Activated T-cell treated with anti-CD3 and anti-CD28 coated beads, Interleukin-2, amount 50 U/mL, for 1 hour (primary cell): ENCODE results near the gene AGAP3.

ENCODE experiments used
- DNase-seq: peaks from one replicate; pipeline ENCODE4 v3.0.0-alpha.2; 2020

The AGAP3 gene

GRCh38 chr7:151168787-151169162, 82.5 kb downstream of the AGAP3 start:
- DNase-seq: no peak

DNA sequence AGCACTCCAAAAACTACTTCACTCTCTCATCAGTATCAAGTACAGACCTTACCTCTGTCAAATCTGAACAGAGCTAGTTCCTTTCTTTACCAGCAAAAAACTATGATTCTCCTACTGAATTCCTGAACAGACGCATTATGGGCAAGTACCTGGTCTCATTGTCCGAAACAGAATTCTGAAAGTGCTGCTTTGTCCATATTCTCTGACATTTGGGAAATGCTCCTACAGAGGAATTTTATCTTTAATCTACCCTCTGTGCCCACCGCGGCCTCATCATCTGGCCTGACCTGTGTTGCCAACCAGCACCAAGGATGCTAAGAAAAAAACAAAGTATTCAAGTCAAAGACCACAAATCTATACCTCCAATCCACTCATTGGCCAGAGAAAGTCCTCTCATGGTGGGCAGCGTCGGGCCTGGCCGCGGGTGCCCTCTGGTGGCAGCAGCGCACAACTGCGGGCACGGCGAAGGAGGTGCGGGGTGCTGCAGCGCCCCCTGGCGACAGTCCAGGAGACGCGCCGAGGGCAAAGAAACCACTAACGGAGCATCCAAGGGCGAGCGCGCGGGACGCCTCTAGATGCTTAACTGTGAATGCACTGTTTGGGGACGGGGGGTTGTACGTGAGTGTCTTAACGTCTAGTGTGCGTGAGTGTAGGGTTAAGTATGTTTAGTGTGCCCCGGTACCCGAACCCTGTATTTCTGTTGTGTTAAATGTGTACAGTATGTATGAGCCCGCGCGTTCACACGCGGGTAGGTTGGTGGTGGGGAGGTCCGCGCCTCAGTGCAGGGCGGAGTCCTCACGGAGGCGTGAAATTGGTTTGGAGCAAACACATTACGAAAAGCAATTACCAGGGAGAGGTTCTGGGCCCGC, 86.2 kb downstream of the AGAP3 start:
- DNase-seq: peak; percentile 85

DNA sequence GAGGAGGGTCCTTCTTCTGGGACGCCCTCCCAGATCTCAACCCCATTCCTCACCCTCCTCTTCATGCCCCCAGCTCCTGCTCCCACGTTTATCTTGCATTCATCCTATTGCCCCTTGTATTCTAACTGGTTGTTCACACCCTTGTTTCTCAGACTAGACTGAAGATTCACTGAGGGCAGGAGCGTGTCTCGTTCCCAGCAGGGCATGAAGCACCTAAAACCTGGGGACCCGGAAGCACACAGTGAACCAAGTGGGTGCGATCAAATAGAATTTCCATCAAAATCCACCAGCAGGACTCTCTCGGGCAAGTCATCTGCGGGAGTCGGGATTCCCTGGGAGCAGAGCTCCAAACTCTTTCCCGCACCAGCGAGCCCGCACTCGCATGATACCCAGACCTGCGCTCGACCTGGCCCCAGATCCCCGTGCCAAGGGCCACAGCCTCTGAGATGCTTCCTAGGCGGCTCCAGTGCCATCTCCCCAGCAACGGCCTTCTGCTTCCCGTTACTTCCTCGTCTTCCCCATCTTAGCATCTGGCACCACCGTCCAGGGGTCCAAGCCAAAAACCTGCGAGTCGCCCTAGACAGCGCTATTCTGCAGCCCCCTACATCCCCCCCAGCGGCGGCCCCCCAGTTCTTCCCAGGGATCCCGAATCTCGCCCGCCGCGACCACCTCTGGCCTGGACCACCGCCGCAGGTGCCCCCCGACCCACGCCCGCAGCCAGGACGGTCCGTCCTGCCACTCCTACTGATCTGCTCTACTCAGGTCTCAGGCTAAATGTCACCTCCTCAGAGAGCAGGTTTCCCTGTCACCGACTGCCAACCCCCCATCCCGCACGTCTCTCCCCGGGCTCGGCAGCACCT, 87.3 kb downstream of the AGAP3 start:
- no peak for DNase-seq

DNA sequence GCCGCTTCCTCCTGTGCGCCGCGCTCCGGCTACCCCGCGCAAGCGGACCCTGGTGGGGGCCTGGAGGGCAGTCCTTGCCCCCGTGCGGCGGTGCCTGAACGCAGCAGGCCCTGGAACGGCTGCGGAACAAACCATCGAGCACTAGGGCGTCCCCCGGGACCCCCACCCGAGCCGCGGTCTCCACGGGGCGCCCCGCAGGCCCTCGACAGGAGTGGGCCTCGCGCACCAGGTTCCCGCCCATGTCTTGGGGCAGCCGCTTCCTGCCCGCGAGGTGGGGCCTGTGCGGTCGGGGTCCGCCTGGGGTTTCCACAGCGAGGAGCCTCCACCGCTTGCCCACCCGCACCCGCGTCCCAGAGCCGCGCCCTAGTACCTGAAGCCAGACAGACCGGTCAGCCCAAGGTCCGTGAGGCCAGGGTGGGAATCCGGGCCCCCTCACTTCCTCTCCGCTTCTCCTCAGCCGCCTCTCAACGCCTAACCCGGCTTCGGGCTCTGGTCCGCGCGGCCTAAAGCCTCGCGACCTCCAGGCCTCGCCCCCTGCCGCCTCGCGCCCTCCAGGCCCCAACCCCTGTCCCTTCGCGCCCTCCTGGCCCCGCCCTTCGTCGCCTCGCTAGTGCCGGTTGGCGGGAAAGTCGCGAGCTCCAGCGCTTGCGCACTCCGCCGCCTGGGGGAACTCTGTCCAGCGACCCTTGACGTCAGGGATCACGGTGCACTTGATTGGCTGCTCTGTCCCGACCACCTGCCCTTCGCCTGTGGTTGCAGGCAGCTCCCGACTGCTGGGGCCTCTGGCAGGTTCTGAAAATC, 88.2 kb downstream of the AGAP3 start:
- DNase-seq: peak; percentile 46

DNA sequence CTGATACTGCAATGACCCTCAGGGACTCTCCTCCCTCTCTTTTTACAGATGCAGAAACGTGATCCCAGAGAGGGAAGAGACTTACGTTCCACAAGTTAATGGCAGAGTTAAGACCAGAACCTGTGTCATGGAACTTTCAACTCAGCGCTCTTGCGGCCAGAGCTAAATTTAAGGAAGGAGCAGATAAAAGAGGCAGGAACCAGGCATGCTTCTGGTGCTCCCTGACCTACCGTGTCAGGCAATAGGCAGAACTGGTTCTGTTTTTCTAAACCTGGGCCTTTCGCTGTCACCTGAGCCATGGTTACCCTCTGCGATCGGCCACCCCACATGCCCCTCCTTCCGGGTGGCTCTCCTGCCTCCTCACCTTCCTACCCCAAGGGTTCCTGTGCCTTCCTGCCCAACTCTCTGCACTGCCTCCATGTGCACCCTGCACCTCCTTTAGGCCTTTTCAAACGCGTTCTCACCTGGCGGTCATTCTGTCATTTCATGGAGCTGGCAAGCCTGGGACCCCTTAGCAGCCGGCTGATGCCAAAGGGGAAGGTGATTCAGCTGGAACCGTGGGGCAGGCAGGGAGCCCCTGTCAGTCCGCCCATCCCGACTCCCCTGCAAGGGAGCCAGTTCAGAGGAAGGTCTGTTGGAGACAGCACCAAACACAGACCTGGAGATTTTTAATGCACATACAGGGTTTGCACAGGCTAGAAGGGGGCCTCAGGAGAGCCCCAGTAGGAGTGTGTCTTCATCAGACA, 88.9 kb downstream of the AGAP3 start:
- no peak for DNase-seq

- DNase-seq: no peak
Observed at GRCh38 chr7:151175793-151176311, 89.6 kb downstream of the AGAP3 start.

DNA sequence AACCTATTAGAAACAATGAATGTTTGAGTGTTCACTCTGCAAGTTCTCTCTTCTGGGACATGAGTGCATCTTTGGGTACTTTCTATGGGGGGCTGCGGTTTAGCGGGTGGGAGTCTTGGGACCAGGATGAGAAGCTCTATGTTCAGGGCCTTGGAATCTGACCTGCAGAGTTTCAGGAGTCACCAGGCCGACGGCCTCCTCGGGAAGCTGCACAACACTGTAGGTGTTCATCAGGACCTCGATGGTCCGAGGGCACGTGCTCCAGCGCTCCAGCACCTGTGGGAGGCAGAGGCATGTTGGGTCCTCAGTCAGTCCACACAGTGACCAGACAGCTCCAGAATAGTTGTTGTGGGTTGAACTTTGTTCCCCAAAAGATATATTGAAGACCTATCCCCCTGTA, 90.1 kb downstream of the AGAP3 start:
- no peak for DNase-seq

GRCh38 chr7:151177310-151177709, 91.0 kb downstream of the AGAP3 start:
- no peak for DNase-seq

GRCh38 chr7:151178236-151178635, 92.0 kb downstream of the AGAP3 start:
- DNase-seq: no peak

DNA sequence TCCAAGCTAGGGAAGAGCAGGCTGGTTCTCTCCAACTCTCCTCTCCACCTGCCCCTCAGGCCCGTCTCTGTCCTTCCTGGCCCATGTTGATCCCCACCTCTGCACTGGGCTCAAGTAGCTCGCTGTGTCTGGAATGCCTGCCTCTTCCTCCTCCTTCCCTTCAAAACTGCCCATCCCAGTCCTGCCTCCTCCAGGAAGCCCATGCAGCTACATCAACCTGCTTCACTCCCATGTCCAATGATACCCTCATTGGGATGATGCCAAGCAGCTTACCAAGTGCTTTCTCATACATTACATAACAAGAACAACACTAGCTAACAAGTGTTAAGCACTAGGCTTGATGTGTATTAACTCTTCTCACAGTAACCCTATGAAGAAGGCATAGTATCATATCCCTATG, 92.6 kb downstream of the AGAP3 start:
- DNase-seq: no peak

- DNase-seq: no peak
Observed at GRCh38 chr7:151179287-151179860, 93.1 kb downstream of the AGAP3 start.

GRCh38 chr7:151179946-151180345, 93.7 kb downstream of the AGAP3 start:
- no peak for DNase-seq

DNA sequence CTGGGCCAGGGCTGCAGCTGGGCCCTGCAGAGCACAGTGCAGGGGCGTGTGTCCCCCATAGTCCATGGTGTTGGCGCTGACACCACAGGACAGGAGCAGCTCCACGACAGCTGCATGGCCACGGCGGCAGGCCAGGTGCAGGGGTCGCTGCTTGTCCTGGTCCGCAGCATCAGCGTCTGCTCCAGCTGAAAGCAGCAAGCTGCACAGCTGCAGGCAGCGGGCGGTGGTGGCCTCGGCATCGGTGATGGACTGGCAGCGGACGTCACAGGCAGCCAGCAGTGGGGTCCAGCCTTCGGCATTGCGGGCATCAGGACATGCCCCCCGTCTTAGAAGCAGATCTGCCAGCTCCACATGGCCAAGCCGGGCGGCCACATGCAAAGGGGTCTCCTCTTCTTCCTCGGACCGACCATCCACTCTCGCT, 94.7 kb downstream of the AGAP3 start:
- DNase-seq: no peak

- no peak for DNase-seq
Observed at GRCh38 chr7:151185762-151186639, 99.7 kb downstream of the AGAP3 start.

DNA sequence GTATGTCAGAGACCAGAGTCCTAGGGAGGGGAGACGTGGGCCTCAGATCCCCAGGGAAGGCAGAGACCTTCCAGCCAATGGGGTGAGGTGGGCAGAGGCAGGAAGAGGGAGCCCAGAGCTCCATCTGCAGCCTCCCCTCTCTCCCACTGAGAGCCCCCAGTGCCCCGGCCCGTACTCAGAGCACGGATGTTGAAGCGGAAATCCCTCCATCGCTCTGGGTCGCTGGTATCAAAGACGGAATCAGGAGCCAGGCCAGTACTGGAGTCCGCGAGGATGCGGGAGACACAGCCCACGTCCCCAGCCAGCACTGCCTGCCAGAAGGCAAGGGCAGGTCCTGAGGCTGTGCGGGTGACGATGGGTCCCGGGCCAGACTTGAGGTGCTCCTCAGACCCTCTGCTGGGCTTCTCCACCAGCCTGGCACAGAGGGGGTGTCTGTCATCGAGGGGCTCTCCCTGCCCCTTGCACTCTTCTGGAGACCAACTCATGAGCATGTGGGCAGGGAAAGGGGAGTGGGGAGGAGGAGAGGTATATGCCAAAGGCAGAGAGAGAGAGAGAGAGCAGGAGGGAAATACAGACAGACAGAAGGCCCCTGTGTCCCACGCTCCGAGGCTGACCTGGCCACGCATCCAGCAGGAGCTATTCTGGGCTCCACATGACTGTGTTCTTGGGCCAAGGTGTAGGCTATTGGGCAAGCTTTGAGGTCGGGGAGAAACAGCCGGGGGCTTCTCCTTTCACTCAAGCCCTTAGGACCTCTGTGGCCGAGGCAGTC, 100.5 kb downstream of the AGAP3 start, which contains the start of gene ASB10:
TSS of gene ASB10 (minus strand) at position 611 of the 769 bp plus-strand sequence. CDS start at position 491, 120 bp downstream.
- no peak for DNase-seq

GRCh38 chr7:151187409-151188251, 101.4 kb downstream of the AGAP3 start:
- DNase-seq: no peak

- DNase-seq: no peak
Observed at GRCh38 chr7:151188252-151188542, 101.9 kb downstream of the AGAP3 start.

GRCh38 chr7:151189038-151189437, 102.8 kb downstream of the AGAP3 start:
- DNase-seq: no peak

GRCh38 chr7:151191544-151191943, 105.3 kb downstream of the AGAP3 start:
- no peak for DNase-seq
